ENCODE measurements around the gene TASP1. TPM values are rescaled to one million over a fixed set of nuclear protein-coding genes. Genes with fewer than 3 reads are reported as not detected.

Gene TASP1
- total RNA-seq, 4 donors from 2014 or later: 3.0 to 18.1 (median 12.9) TPM

GRCh38 chr20:13422637-13423036 lies 216.1 kb downstream of the TASP1 start:
- no peak overlapping the region for H3K27ac ChIP-seq
- H3K4me3 ChIP-seq: no peak overlapping the region
- no peak for DNase-seq
- 94 to 100% methylated on average over 1 of the region's 1 CpG for WGBS, 2 donors (ENCODE audit: low coverage in 1 of 2)
- H3K9me3 ChIP-seq: no peaks in the 10 kb centered on the region
- in situ Hi-C loops (cut with MboI; ENCODE audit: low pct_ligation_motif_present in 1 of 4, low pct_unique_long_range_greater_than_20kb in 1 of 4, low sequenced_read_pairs in 3 of 4) (no loop called here), intact Hi-C loops (cut with DNase I; ENCODE audit: low total_unique reads) (no loop called here)
- H3K27me3 ChIP-seq: no peaks in the 10 kb centered on the region
- no peaks in the 10 kb centered on the region for H3K36me3 ChIP-seq
- TF ChIP-seq POLR2AphosphoS5 (IDR thresholded peaks at IDR 0.05) (no peak), EP300 (IDR thresholded peaks at IDR 0.05; ENCODE audit: low read depth) (no peak), POLR2A (IDR thresholded peaks at IDR 0.05) (no peak), CTCF (IDR thresholded peaks at IDR 0.05) (no peak)
- peaks cover 0 to 17% (median 5%) of the 10 kb centered on the region in 4 donors for H3K4me1 ChIP-seq

GRCh38 chr20:13420625-13421024 lies 218.1 kb downstream of the TASP1 start:
- TF ChIP-seq CTCF (IDR thresholded peaks at IDR 0.05): no peak
- TF ChIP-seq EP300 (IDR thresholded peaks at IDR 0.05; ENCODE audit: low read depth): no peak
- TF ChIP-seq POLR2A (IDR thresholded peaks at IDR 0.05): no peak
- no peak for TF ChIP-seq POLR2AphosphoS5 (IDR thresholded peaks at IDR 0.05)
- Histone ChIP-seq H3K4me1 (peaks cover 0 to 28% (median 5%) of the 10 kb centered on the region in 4 donors), H3K27me3 (no peaks in the 10 kb centered on the region), H3K9me3 (no peaks in the 10 kb centered on the region), H3K4me3 (no peak overlapping the region), H3K27ac (no peak overlapping the region), H3K36me3 (no peaks in the 10 kb centered on the region)
- in situ Hi-C loops (cut with MboI; ENCODE audit: low pct_ligation_motif_present in 1 of 4, low pct_unique_long_range_greater_than_20kb in 1 of 4, low sequenced_read_pairs in 3 of 4) (no loop called here), intact Hi-C loops (cut with DNase I; ENCODE audit: low total_unique reads) (no loop called here)
- no peak for DNase-seq
- 58 to 59% methylated on average over 2 of the region's 2 CpGs for WGBS, 2 donors (ENCODE audit: low coverage in 1 of 2)

- no peak overlapping the region for H3K27ac ChIP-seq
- no peaks in the 10 kb centered on the region for H3K27me3 ChIP-seq
- DNase-seq: no peak
- intact Hi-C loops (cut with DNase I; ENCODE audit: low total_unique reads): no loop called here
- TF ChIP-seq EP300 (IDR thresholded peaks at IDR 0.05; ENCODE audit: low read depth) (no peak), POLR2A (IDR thresholded peaks at IDR 0.05) (no peak), POLR2AphosphoS5 (IDR thresholded peaks at IDR 0.05) (no peak), CTCF (IDR thresholded peaks at IDR 0.05) (no peak)
- no peaks in the 10 kb centered on the region for H3K9me3 ChIP-seq
- peaks cover 0 to 19% (median 4%) of the 10 kb centered on the region in 4 donors for H3K4me1 ChIP-seq
- H3K36me3 ChIP-seq: no peaks in the 10 kb centered on the region
- H3K4me3 ChIP-seq: no peak overlapping the region
- 90 to 96% methylated on average over 1 to 3 of the region's 3 CpGs for WGBS, 2 donors (ENCODE audit: low coverage in 1 of 2)
- in situ Hi-C loops (cut with MboI; ENCODE audit: low pct_ligation_motif_present in 1 of 4, low pct_unique_long_range_greater_than_20kb in 1 of 4, low sequenced_read_pairs in 3 of 4): no loop called here
Measured at GRCh38 chr20:13419477-13419876, 219.3 kb downstream of the TASP1 start.

- Histone ChIP-seq H3K4me3 (no peak overlapping the region), H3K27me3 (no peaks in the 10 kb centered on the region), H3K9me3 (no peaks in the 10 kb centered on the region), H3K27ac (no peak overlapping the region), H3K36me3 (no peaks in the 10 kb centered on the region), H3K4me1 (peaks cover 0 to 10% (median under 1%) of the 10 kb centered on the region in 4 donors)
- no peak for DNase-seq
- in situ Hi-C loops (cut with MboI; ENCODE audit: low pct_ligation_motif_present in 1 of 4, low pct_unique_long_range_greater_than_20kb in 1 of 4, low sequenced_read_pairs in 3 of 4) (no loop called here), intact Hi-C loops (cut with DNase I; ENCODE audit: low total_unique reads) (no loop called here)
- no peak for TF ChIP-seq EP300 (IDR thresholded peaks at IDR 0.05; ENCODE audit: low read depth)
- no peak for TF ChIP-seq POLR2AphosphoS5 (IDR thresholded peaks at IDR 0.05)
- TF ChIP-seq CTCF (IDR thresholded peaks at IDR 0.05): no peak
- TF ChIP-seq POLR2A (IDR thresholded peaks at IDR 0.05): no peak
Measured at GRCh38 chr20:13418263-13419229, 220.2 kb downstream of the TASP1 start.

Measured in transverse colon (tissue), 4 donors.